T-cell (primary cell): Measurements from ENCODE around the gene CNNM2. TPM values are rescaled to one million over a fixed set of nuclear protein-coding genes. Genes with fewer than 3 reads are reported as not detected.

Experiments
- ATAC-seq, 4 experiments: fragments of 200-7000 bp in 3 of 4; fragments of 150-1000 bp in 1 of 4; cut with Tn5 transposase; replicated peaks in 1 of 4; 1 replicate in 3 of 4; 2 replicates in 1 of 4; pipeline ENCODE4 v1.10.0; 2021; ENCODE audit warnings: moderate library complexity in 3 of 4, mild to moderate bottlenecking in 2 of 4, moderate number of reproducible peaks in 1 of 4
- CTCF ChIA-PET, 2 donors: fragments of 300-600 bp; sonication (Branson Sonifier 250); formaldehyde crosslinking; loops; one replicate each; lab custom pipeline; 2022; ENCODE audit warnings: antibody characterized with exemption in 2 of 2; lab: Charles Lee
- POLR2A ChIA-PET, 2 donors: fragments of 300-600 bp; sonication (Branson Sonifier 250); formaldehyde crosslinking; loops; one replicate each; lab custom pipeline; 2022; ENCODE audit warnings: antibody characterized with exemption in 2 of 2; lab: Charles Lee
- DNase-seq, 35 experiments: peaks; one replicate each; pipeline versions ENCODE4 v3.0.0 to v3.0.0-alpha.2; 2013 to 2023
- H3K27ac ChIP-seq: one replicate; pipeline ENCODE4 v1.5.1; 2013; ENCODE audit warnings: low read length
- H3K27me3 ChIP-seq, 2 experiments: replicated peaks in 1 of 2; 1 replicate in 1 of 2; 2 replicates in 1 of 2; pipeline versions ENCODE4 v1.6.1 to v1.7.0; 2013; ENCODE audit warnings: low read length in 1 of 2, mixed read lengths in 1 of 2; ENCODE audit not compliant: control insufficient read depth in 2 of 2, insufficient read depth in 2 of 2; ENCODE audit errors: extremely low read depth in 1 of 2
- H3K36me3 ChIP-seq, 2 donors: 1 replicate in 1 of 2; 2 replicates in 1 of 2; pipeline versions ENCODE4 v1.6.1 to v1.7.0; 2013; ENCODE audit warnings: low read length in 1 of 2; ENCODE audit not compliant: control insufficient read depth in 2 of 2, insufficient read depth in 1 of 2; ENCODE audit errors: extremely low read depth in 1 of 2
- H3K4me1 ChIP-seq, 2 experiments: 1 replicate in 1 of 2; 2 replicates in 1 of 2; pipeline versions ENCODE4 v1.6.1 to v1.7.0; 2013; ENCODE audit warnings: low read length in 2 of 2, mixed read lengths in 1 of 2; ENCODE audit not compliant: insufficient read depth in 2 of 2, control insufficient read depth in 1 of 2; ENCODE audit errors: extremely low read depth in 1 of 2
- H3K4me3 ChIP-seq, 2 donors: 1 replicate in 1 of 2; 2 replicates in 1 of 2; pipeline versions ENCODE4 v1.5.1 to v1.7.0; 2013; ENCODE audit warnings: mild to moderate bottlenecking in 2 of 2, low read length in 1 of 2, moderate library complexity in 1 of 2; ENCODE audit not compliant: control insufficient read depth in 1 of 2; ENCODE audit errors: extremely low read depth in 1 of 2
- H3K9me3 ChIP-seq: 2 replicates; pipeline ENCODE4 v1.7.0; 2013
- H3K27ac Mint-ChIP-seq, 2 donors: one replicate each; pipeline ENCODE4 v1.8.0; 2020 to 2021; ENCODE audit warnings: mild to moderate bottlenecking in 2 of 2, mixed read lengths in 2 of 2
- H3K27me3 Mint-ChIP-seq, 2 donors: one replicate each; pipeline ENCODE4 v1.8.0; 2021 to 2022; ENCODE audit warnings: mixed read lengths in 2 of 2
- H3K36me3 Mint-ChIP-seq: one replicate; pipeline ENCODE4 v1.8.0; 2021; ENCODE audit warnings: mixed read lengths
- H3K4me1 Mint-ChIP-seq, 3 donors: one replicate each; pipeline ENCODE4 v1.8.0; 2020 to 2022; ENCODE audit warnings: mixed read lengths in 3 of 3, mild to moderate bottlenecking in 1 of 3
- H3K4me3 Mint-ChIP-seq, 3 donors: one replicate each; pipeline ENCODE4 v1.8.0; 2020 to 2022; ENCODE audit warnings: mild to moderate bottlenecking in 3 of 3, mixed read lengths in 3 of 3, moderate library complexity in 3 of 3
- H3K9me3 Mint-ChIP-seq, 3 donors: one replicate each; pipeline ENCODE4 v1.8.0; 2020 to 2022; ENCODE audit warnings: mixed read lengths in 3 of 3
- WGBS: methylation state at CpG from one replicate; pipeline ENCODE4 v1.1.5; 2013; ENCODE audit warnings: missing lambda C conversion rate; ENCODE audit not compliant: insufficient coverage; 5-methylcytosine and 5-hydroxymethylcytosine counted together
- total RNA-seq, 35 experiments: library from RNA in 6 of 35; stranded (reverse) in 6 of 35; fragments of 120-200 nt in 1 of 35; gene quantifications; one replicate each; pipeline versions ENCODE4 v1.2.1 to v1.2.4 and lab custom pipeline; 2013 to 2026

The CNNM2 gene
- total RNA-seq, 5 donors from 2014 or later (not counting 1 experiment from before 2014, with no cell fraction given), result 11.6 to 15.4 (median 14.2) TPM

DNA sequence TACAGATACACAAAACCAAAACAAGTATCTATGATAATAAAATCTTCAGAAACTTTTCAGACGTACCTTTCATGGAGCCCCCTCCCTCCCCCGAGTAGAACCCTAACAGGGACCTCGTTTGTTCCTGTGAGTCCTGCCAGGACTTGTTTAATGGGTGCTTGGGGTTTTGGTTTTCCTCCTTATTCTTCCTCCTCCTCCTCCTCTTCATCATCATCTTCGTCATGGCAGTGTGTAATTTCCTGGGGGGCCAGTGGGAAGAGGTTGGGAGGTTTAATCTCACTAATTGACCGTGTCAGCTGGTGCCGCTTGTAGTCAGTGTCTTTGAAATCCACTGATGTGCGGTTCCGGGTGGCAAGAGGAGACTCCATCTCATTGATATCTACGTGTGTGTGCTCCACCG lies 171.4 kb downstream of the CNNM2 start:
- peaks cover 51% of the 10 kb centered on the region for H3K36me3 Mint-ChIP-seq
- CTCF ChIA-PET, result no interaction called here

DNA sequence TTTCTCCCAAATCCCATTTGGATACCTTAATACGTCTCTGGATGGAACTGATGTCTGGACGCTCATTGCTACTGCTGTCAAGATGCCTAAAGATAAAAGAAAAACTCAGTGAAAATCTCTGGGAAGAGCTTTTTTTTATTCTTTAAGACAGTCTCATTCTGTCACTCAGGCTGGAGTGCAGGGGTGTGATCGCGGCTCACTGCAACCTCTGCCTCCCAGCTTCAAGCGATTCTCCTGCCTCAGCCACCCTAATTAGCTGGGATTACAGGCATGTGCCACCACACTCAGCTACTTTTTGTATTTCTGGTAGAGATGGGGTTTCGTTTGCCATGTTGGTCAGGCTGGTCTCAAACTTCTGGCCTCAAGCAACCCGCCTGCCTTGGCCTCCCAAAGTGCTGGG lies 172.8 kb downstream of the CNNM2 start:
- H3K27me3 ChIP-seq, result no peaks in the 10 kb centered on the region
- WGBS, result 80% methylated on average over 2 of the region's 7 CpGs
- Mint-ChIP-seq H3K4me1 (no peaks in the 10 kb centered on the region), H3K27me3 (no peaks in the 10 kb centered on the region), H3K4me3 (no peak overlapping the region), H3K9me3 (no peaks in the 10 kb centered on the region), H3K27ac (no peak overlapping the region), H3K36me3 (peaks cover 50% of the 10 kb centered on the region)
- no peak for ATAC-seq
- no peak overlapping the region for H3K27ac ChIP-seq
- no peak for DNase-seq
- no peaks in the 10 kb centered on the region for H3K9me3 ChIP-seq
- H3K36me3 ChIP-seq, result peaks cover 14 to 73% of the 10 kb centered on the region in 2 donors
- H3K4me3 ChIP-seq, result no peak overlapping the region
- no peaks in the 10 kb centered on the region for H3K4me1 ChIP-seq
- CTCF ChIA-PET, result no interaction called here
- POLR2A ChIA-PET, result interaction anchor here in 1 of 2 donors (0.7 kb wide), 1 partner anchor 1033 kb away, joined by 3 read pairs; no protein-coding TSS in a partner anchor

More for the DNA sequence above, 171.4 kb downstream of the CNNM2 start:
- Mint-ChIP-seq H3K27ac (peak overlapping the region in 1 of 2 donors; percentile 16), H3K4me1 (no peaks in the 10 kb centered on the region), H3K4me3 (no peak overlapping the region), H3K27me3 (no peaks in the 10 kb centered on the region), H3K9me3 (no peaks in the 10 kb centered on the region)
- ATAC-seq, result no peak
- Histone ChIP-seq H3K36me3 (peaks cover 11 to 81% of the 10 kb centered on the region in 2 donors), H3K27ac (no peak overlapping the region), H3K9me3 (no peaks in the 10 kb centered on the region), H3K4me3 (no peak overlapping the region), H3K27me3 (no peaks in the 10 kb centered on the region), H3K4me1 (no peaks in the 10 kb centered on the region)
- no peak for DNase-seq
- POLR2A ChIA-PET, result no interaction called here
- 100% methylated on average over 2 of the region's 10 CpGs for WGBS

DNA sequence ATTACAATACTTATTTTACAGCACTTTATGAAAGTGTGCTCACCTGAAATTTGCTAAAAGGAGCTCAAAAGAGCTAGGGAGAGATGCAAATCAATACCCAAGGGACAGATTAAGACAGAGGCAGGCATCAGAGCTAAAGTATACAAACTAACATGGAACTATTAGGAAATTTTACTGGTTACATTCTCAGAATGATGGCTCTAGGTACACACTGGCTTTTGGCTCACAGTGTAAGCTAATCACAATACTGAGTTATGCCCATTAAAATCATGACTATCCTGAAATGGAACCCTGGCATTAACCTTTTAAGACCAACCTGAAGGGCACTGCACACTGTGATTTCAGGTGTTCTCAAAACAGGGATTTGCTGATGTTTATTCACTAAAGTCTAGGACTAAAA lies 176.9 kb downstream of the CNNM2 start:
- Mint-ChIP-seq H3K27me3 (no peaks in the 10 kb centered on the region), H3K4me1 (no peaks in the 10 kb centered on the region), H3K9me3 (no peaks in the 10 kb centered on the region), H3K36me3 (peaks cover 56% of the 10 kb centered on the region), H3K27ac (no peak overlapping the region), H3K4me3 (no peak overlapping the region)
- H3K27me3 ChIP-seq, result no peaks in the 10 kb centered on the region
- ChIA-PET POLR2A (interaction anchor here in 1 of 2 donors (0.7 to 0.9 kb wide), 2 partner anchors 10 to 14 kb away, joined by 3 to 5 read pairs; no protein-coding TSS in a partner anchor), CTCF (no interaction called here)
- no peaks in the 10 kb centered on the region for H3K9me3 ChIP-seq
- no peak overlapping the region for H3K4me3 ChIP-seq
- H3K27ac ChIP-seq, result no peak overlapping the region
- H3K36me3 ChIP-seq, result peaks cover 25 to 76% of the 10 kb centered on the region in 2 donors
- no peak for ATAC-seq
- no peak for DNase-seq
- H3K4me1 ChIP-seq, result no peaks in the 10 kb centered on the region

GRCh38 chr10:103096130-103096529 lies 178.0 kb downstream of the CNNM2 start:
- Mint-ChIP-seq H3K4me3 (no peak overlapping the region), H3K36me3 (peaks cover 51% of the 10 kb centered on the region), H3K4me1 (no peaks in the 10 kb centered on the region), H3K9me3 (no peaks in the 10 kb centered on the region), H3K27ac (peak overlapping the region in 1 of 2 donors; percentile 3), H3K27me3 (no peaks in the 10 kb centered on the region)
- peaks cover 25 to 76% of the 10 kb centered on the region in 2 donors for H3K36me3 ChIP-seq
- WGBS, result no CpG with 5 or more reads among the region's 3 CpGs
- no peak overlapping the region for H3K27ac ChIP-seq
- no peak overlapping the region for H3K4me3 ChIP-seq
- H3K27me3 ChIP-seq, result no peaks in the 10 kb centered on the region
- DNase-seq, result no peak
- ATAC-seq, result no peak
- CTCF ChIA-PET, result no interaction called here
- H3K9me3 ChIP-seq, result no peaks in the 10 kb centered on the region
- no peaks in the 10 kb centered on the region for H3K4me1 ChIP-seq
- POLR2A ChIA-PET, result interaction anchor here in 1 of 2 donors (0.6 kb wide), 1 partner anchor 11 kb away, joined by 5 read pairs; no protein-coding TSS in a partner anchor

DNA sequence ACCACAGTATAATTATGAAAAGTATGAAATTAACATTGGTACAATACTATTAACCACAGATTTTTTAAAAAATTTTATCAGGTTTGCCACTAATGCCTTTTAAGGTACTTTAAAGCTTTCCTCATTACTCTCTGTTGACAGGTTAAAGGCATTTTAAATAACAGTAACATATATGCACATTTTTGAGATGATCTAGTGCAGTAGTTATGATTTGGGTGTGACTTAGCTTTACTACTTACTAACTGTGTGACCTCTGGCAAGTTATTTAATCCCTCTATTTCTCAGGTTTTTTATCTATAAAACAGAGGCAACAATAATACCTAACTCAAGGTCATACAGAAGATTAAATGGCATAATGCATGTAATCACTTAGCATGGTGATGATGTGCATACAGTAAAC lies 180.1 kb downstream of the CNNM2 start:
- Histone ChIP-seq H3K27ac (no peak overlapping the region), H3K36me3 (peaks cover 20 to 67% of the 10 kb centered on the region in 2 donors), H3K9me3 (no peaks in the 10 kb centered on the region), H3K4me3 (no peak overlapping the region), H3K27me3 (no peaks in the 10 kb centered on the region), H3K4me1 (no peaks in the 10 kb centered on the region)
- peaks cover 46% of the 10 kb centered on the region for H3K36me3 Mint-ChIP-seq
- CTCF ChIA-PET, result no interaction called here
- H3K9me3 Mint-ChIP-seq, result no peaks in the 10 kb centered on the region
- no peaks in the 10 kb centered on the region for H3K4me1 Mint-ChIP-seq
- no peak overlapping the region for H3K4me3 Mint-ChIP-seq
- ATAC-seq (no peak), DNase-seq (no peak)
- no peak overlapping the region for H3K27ac Mint-ChIP-seq
- no peaks in the 10 kb centered on the region for H3K27me3 Mint-ChIP-seq
- POLR2A ChIA-PET, result interaction anchor here in 1 of 2 donors (0.5 kb wide), 1 partner anchor 1078 kb away, joined by 3 read pairs; no protein-coding TSS in a partner anchor

DNA sequence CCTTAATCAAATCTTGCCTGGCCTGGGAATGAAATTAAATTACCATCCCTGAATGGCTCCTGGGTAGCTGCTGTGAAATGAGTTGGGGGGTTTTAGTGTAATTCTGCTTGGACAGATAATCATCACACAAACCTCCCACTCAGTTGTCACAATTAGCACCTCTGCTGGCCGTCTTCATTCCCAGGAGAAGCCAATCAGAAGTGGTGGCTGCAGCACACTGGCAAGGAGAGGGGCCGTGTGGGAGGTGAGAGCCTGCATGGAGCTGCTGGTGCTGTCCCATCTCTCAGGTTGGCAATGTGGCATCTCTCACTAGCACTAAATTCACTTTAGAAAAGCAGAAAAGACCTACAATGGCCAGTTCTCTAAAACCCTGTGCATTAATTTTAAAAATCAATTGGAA lies 182.5 kb downstream of the CNNM2 start:
- no peaks in the 10 kb centered on the region for H3K4me1 Mint-ChIP-seq
- peaks cover 20 to 66% of the 10 kb centered on the region in 2 donors for H3K36me3 ChIP-seq
- H3K27me3 ChIP-seq, result no peaks in the 10 kb centered on the region
- no peak overlapping the region for H3K4me3 ChIP-seq
- ChIA-PET POLR2A (interaction anchor here in 1 of 2 donors (0.6 kb wide), 1 partner anchor 57 kb away, joined by 3 read pairs; no protein-coding TSS in a partner anchor), CTCF (interaction anchor here in 1 of 2 donors (0.6 to 1.4 kb wide), 2 partner anchors 144 to 197 kb away, joined by 3 read pairs; no protein-coding TSS in a partner anchor)
- DNase-seq, result no peak
- no peaks in the 10 kb centered on the region for H3K27me3 Mint-ChIP-seq
- no peak for ATAC-seq
- no peak overlapping the region for H3K27ac ChIP-seq
- no CpG with 5 or more reads among the region's 2 CpGs for WGBS
- H3K9me3 ChIP-seq, result no peaks in the 10 kb centered on the region
- H3K4me3 Mint-ChIP-seq, result no peak overlapping the region
- H3K36me3 Mint-ChIP-seq, result peaks cover 39% of the 10 kb centered on the region
- no peak overlapping the region for H3K27ac Mint-ChIP-seq
- no peaks in the 10 kb centered on the region for H3K9me3 Mint-ChIP-seq
- H3K4me1 ChIP-seq, result no peaks in the 10 kb centered on the region
